Neural progenitor cell (in vitro differentiated cells): ENCODE data around the gene RNU6-7.
A peak's percentile ranks its signal among the peaks of the same experiment; 100 is the strongest.

Source experiments
- CTCF ChIP-seq: fragments of 200-600 bp; sonication (generic); IDR thresholded peaks from 2 replicates; pipeline ENCODE4 v1.5.1; 2017; ENCODE audit warnings: antibody characterized with exemption, mild to moderate bottlenecking
- EZH2 ChIP-seq: fragments of 200-600 bp; sonication (generic); IDR thresholded peaks from 2 replicates; pipeline ENCODE4 v1.6.1; 2017; ENCODE audit warnings: antibody characterized with exemption, mild to moderate bottlenecking, moderate library complexity

- TF ChIP-seq CTCF: no peak
- peak; percentile 4 for TF ChIP-seq EZH2
These were observed 1.3 kb upstream of the RNU6-7 start for GRCh38 chr14:32200368-32201192.
